Measurements from ENCODE around the gene PDZRN3.

The PDZRN3 gene

DNA sequence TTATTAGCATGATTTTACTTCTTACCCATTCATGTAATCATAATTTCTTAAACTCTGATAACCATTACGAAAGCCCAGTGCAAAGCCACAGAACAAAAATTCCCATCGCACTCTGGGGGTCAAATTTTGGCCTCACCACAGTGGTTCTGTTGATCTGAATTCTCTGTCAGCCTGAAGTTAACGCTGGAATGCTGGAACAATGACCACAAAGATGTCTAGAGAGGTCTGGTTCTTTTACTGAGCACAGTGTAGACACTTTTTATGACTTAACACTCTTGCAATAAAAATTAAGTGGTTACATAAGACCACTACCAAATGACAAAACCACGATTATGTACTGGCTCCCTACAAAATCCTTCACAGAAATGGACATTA lies 94.7 kb downstream of the PDZRN3 start:
- TF ChIP-seq SIN3A (IDR thresholded peaks at IDR 0.05; ENCODE audit: borderline replicate concordance, insufficient read depth, low read length) (no peak), TAF1 (IDR thresholded peaks at IDR 0.05; ENCODE audit: borderline replicate concordance, insufficient read depth, low read length) (no peak), FOXP2 (optimal IDR thresholded peaks at IDR 0.05; ENCODE audit: borderline replicate concordance, extremely low read depth, extremely low read length, insufficient read depth) (no peak), POLR2AphosphoS5 (IDR thresholded peaks at IDR 0.05; ENCODE audit: low read depth, low read length) (no peak), REST (IDR thresholded peaks at IDR 0.05; ENCODE audit: insufficient read depth in 1 of 2, low read depth in 2 of 2, low read length in 2 of 2) (no peak)

GRCh38 chr3:73529308-73530021 lies 95.3 kb downstream of the PDZRN3 start:
- TF ChIP-seq SIN3A (IDR thresholded peaks at IDR 0.05; ENCODE audit: borderline replicate concordance, insufficient read depth, low read length) (no peak), TAF1 (IDR thresholded peaks at IDR 0.05; ENCODE audit: borderline replicate concordance, insufficient read depth, low read length) (no peak), POLR2AphosphoS5 (IDR thresholded peaks at IDR 0.05; ENCODE audit: low read depth, low read length) (no peak), FOXP2 (optimal IDR thresholded peaks at IDR 0.05; ENCODE audit: borderline replicate concordance, extremely low read depth, extremely low read length, insufficient read depth) (no peak), REST (IDR thresholded peaks at IDR 0.05; ENCODE audit: insufficient read depth in 1 of 2, low read depth in 2 of 2, low read length in 2 of 2) (no peak)

- no peak for TF ChIP-seq SIN3A (IDR thresholded peaks at IDR 0.05; ENCODE audit: borderline replicate concordance, insufficient read depth, low read length)
- TF ChIP-seq POLR2AphosphoS5 (IDR thresholded peaks at IDR 0.05; ENCODE audit: low read depth, low read length), result no peak
- TF ChIP-seq REST (IDR thresholded peaks at IDR 0.05; ENCODE audit: insufficient read depth in 1 of 2, low read depth in 2 of 2, low read length in 2 of 2), result no peak
- no peak for TF ChIP-seq FOXP2 (optimal IDR thresholded peaks at IDR 0.05; ENCODE audit: borderline replicate concordance, extremely low read depth, extremely low read length, insufficient read depth)
- no peak for TF ChIP-seq TAF1 (IDR thresholded peaks at IDR 0.05; ENCODE audit: borderline replicate concordance, insufficient read depth, low read length)
Observed at GRCh38 chr3:73525591-73525990, 99.2 kb downstream of the PDZRN3 start.

GRCh38 chr3:73523661-73524060 lies 101.1 kb downstream of the PDZRN3 start:
- TF ChIP-seq SIN3A (IDR thresholded peaks at IDR 0.05; ENCODE audit: borderline replicate concordance, insufficient read depth, low read length) (no peak), FOXP2 (optimal IDR thresholded peaks at IDR 0.05; ENCODE audit: borderline replicate concordance, extremely low read depth, extremely low read length, insufficient read depth) (no peak), TAF1 (IDR thresholded peaks at IDR 0.05; ENCODE audit: borderline replicate concordance, insufficient read depth, low read length) (no peak), REST (IDR thresholded peaks at IDR 0.05; ENCODE audit: insufficient read depth in 1 of 2, low read depth in 2 of 2, low read length in 2 of 2) (no peak), POLR2AphosphoS5 (IDR thresholded peaks at IDR 0.05; ENCODE audit: low read depth, low read length) (no peak)
